Measurements from ENCODE around the gene AKAP10. TPM values are rescaled to one million over a fixed set of nuclear protein-coding genes. Genes with fewer than 3 reads are reported as not detected.

Gene AKAP10
- total and polyA plus RNA-seq, 2 donors, result 17.5 to 51.9 TPM

Small RNA genes within 50 kb of the gene (small RNA-seq; reads per million reads assigned to genes)
- not detected for gene AC015726.2

Other genes starting within 250 kb of the AKAP10 start
- 1.5 TPM for gene ALDH3A1, start 229.5 kb downstream of the AKAP10 start, total RNA-seq
- gene ALDH3A1, start 229.5 kb downstream of the AKAP10 start, polyA plus RNA-seq, result 5.3 TPM
- gene ULK2, start 109.9 kb downstream of the AKAP10 start, total RNA-seq, result 51.7 TPM
- gene ULK2, start 109.9 kb downstream of the AKAP10 start, polyA plus RNA-seq, result 17.2 TPM
- 23.5 TPM for gene SPECC1, start 31.5 kb upstream of the AKAP10 start, total RNA-seq
- gene SPECC1, start 31.5 kb upstream of the AKAP10 start, polyA plus RNA-seq, result 9.8 TPM

Measured in urinary bladder (tissue), 2 donors.